Bronchial epithelial cell (primary cell): ENCODE results near the gene JMJD8. TPM values are rescaled to one million over a fixed set of nuclear protein-coding genes. Genes with fewer than 3 reads are reported as not detected.

Experiments used
- DNase-seq: peaks from one replicate; pipeline ENCODE4 v3.0.0-alpha.2; 2010; ENCODE audit warnings: low read depth
- FAIRE-seq: peaks from 2 replicates; lab custom pipeline; 2011; peaks lifted over from hg19 to GRCh38; lab: Jason Lieb, UNC
- H3K27me3 ChIP-seq: 2 replicates; pipeline ENCODE4 v1.5.1; 2011; ENCODE audit warnings: low read length; ENCODE audit not compliant: control insufficient read depth, insufficient read depth
- H3K36me3 ChIP-seq: 2 replicates; pipeline ENCODE4 v1.5.1; 2011; ENCODE audit warnings: low read length; ENCODE audit not compliant: control insufficient read depth, insufficient read depth
- H3K4me3 ChIP-seq: 2 replicates; pipeline ENCODE4 v1.5.1; 2011; ENCODE audit warnings: mild to moderate bottlenecking, low read depth, low read length, control low read depth
- total RNA-seq: library from RNA; depleted of rRNA; stranded (reverse); fragments of >200 nt; gene quantifications from 2 replicates; pipeline ENCODE4 v1.2.1, GENCODE V29; 2014
- TF ChIP-seq, protein P1 (sequence below): IDR thresholded peaks from 2 replicates; pipeline ENCODE4 v1.5.1; 2011; ENCODE audit warnings: mild to moderate bottlenecking, moderate library complexity, low read length, control low read depth, inconsistent platforms; ENCODE audit not compliant: insufficient read depth, severe bottlenecking

JMJD8 gene
- total RNA-seq, 1 donor from 2014 or later = 16.8 TPM

DNA sequence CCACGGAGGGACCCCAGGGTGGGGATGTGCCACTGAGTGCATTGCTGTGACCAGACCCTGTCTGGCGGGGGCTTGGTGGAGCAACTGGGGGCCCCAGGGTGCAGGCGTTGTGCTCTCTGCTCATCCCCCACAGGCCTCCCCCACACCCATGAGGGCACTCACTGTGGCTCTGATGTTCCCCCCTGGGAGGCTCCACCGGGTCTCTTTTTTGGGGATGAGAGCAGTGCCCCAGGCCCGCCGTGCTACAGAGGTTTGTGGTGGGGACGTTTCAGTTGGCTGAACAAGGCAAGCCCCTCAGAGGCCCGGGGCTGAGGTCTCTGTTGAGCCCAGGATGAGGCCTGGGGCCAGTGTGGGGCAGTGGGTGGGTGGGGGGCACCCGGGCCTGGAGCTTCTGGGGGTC lies 39.6 kb upstream of the JMJD8 start:
- Histone ChIP-seq H3K27me3 (no peaks in the 10 kb centered on the region), H3K4me3 (no peak overlapping the region), H3K36me3 (peaks cover 2% of the 10 kb centered on the region)
- TF ChIP-seq, protein P1, sequence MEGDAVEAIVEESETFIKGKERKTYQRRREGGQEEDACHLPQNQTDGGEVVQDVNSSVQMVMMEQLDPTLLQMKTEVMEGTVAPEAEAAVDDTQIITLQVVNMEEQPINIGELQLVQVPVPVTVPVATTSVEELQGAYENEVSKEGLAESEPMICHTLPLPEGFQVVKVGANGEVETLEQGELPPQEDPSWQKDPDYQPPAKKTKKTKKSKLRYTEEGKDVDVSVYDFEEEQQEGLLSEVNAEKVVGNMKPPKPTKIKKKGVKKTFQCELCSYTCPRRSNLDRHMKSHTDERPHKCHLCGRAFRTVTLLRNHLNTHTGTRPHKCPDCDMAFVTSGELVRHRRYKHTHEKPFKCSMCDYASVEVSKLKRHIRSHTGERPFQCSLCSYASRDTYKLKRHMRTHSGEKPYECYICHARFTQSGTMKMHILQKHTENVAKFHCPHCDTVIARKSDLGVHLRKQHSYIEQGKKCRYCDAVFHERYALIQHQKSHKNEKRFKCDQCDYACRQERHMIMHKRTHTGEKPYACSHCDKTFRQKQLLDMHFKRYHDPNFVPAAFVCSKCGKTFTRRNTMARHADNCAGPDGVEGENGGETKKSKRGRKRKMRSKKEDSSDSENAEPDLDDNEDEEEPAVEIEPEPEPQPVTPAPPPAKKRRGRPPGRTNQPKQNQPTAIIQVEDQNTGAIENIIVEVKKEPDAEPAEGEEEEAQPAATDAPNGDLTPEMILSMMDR = no peak
- DNase-seq (no peak), FAIRE-seq (no peak)

DNA sequence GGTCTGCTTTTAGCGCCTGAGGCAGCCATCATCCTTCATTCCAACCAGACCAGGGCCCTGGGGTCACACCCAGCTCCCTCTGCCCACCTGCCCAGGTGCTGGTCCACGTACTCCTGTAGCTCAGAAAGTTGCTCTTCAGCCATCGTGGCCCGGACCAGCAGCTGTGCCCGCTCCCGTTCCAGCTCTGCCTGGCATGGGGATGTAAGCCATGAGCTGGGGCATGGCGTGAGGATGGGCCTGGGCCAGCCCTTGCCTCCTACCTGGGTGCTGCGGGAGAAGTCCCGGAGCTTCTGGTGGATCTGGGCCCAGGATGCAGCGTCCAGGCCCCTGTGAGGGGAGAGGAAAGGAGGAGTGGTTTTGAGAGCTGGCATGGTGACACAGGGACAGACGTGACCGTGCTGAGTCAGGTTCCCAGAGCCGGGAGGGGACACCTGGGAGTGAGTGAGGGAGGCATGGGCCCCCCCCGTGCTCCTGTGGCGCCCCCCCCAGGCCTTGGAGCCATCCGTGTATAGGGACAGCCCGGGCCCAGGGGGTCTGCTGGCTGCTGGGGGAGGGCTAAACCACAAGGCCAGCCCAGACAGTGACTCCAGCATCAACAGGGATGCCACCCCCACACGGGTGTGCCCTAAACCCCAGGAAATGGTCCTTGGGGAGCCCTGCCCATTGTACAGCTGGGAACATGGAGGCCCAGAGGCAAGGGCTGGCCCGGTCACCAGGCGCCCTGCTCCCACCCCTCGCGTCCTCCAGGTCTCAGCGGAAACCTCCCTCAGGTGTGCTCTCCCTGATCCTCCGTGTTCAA lies 38.9 kb upstream of the JMJD8 start:
- no peak for FAIRE-seq
- DNase-seq = no peak
- no peaks in the 10 kb centered on the region for H3K27me3 ChIP-seq
- TF ChIP-seq, protein P1 = no peak
- H3K4me3 ChIP-seq = no peak overlapping the region
- peaks cover 2% of the 10 kb centered on the region for H3K36me3 ChIP-seq

DNA sequence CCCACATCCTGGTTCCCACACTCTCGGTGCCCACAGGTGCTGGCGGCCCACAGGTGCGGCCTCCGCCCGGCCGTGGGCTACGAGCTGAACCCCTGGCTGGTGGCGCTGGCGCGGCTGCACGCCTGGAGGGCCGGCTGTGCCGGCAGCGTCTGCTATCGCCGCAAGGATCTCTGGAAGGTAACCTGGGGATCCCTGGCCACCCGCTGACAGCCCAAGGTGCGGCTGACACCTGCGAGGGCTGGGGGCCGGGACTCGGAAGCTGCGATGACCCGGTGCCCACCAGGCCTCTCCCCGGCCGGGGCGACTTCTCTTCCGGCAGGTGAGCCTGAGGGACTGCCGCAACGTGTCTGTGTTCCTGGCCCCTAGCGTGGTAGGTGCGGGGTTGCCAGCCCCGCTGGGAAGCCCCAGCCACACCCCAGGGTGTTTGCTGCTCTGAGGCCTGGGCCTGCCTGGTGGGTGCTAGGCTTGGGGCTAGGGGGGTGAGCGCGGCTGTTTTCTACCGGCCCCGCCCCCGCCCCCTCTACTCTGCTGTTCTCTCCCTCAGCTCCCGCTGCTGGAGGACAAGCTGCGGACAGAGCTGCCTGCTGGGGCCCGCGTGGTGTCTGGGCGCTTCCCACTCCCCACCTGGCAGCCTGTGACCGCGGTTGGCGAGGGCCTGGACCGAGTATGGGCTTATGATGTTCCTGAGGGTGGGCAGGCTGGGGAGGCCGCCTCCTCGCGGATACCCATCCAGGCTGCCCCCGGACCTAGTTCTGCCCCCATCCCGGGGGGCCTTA lies 37.8 kb upstream of the JMJD8 start:
- Histone ChIP-seq H3K4me3 (peak overlapping the region; percentile 87), H3K27me3 (no peaks in the 10 kb centered on the region), H3K36me3 (peaks cover 2% of the 10 kb centered on the region)
- TF ChIP-seq, protein P1 = no peak
- FAIRE-seq (no peak), DNase-seq (no peak)

DNA sequence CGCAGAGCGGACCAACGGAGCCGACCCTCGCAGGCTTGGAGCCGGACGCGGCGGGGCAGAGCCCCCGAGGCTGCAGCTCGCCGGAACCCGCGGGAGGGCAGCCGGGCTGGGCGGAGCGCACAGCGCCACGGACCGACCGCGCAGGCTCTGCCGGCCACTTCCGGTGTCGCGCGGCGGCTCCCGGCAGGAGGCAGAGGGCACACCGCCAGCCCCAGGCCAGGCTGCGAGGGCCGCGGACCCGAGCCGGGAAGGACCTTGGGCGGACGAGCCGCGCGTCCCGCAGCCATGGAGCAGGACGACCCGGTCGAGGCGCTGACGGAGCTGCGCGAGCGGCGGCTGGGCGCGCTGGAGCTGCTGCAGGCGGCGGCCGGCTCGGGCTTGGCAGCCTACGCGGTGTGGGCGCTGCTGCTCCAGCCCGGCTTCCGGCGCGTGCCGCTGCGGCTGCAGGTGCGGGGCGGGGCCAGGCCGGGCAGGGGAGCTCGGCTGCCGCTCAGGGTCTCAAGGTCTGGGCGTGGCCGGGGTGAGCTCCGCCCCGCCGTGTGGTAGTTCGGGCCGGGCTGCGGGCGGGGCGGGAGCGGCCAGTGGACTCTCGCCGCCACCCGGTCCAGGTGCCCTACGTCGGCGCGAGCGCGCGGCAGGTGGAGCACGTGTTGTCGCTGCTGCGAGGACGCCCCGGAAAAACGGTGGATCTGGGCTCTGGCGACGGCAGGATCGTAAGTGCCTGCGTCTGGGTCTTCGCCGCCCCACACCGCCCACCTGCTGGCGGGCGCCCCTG lies 37.0 kb upstream of the JMJD8 start, which contains the start of gene ANTKMT:
Gene ANTKMT (plus strand): TSS at position 157 of the 775 bp plus-strand sequence. CDS start 129 bp downstream, at position 286.
- DNase-seq = peak; percentile 51
- FAIRE-seq = no peak
- H3K36me3 ChIP-seq = peaks cover 2% of the 10 kb centered on the region
- peak within 1 kb of the TSS; percentile 87 for H3K4me3 ChIP-seq
- TF ChIP-seq, protein P1 = peak; percentile 10
- H3K27me3 ChIP-seq = no peaks in the 10 kb centered on the region

DNA sequence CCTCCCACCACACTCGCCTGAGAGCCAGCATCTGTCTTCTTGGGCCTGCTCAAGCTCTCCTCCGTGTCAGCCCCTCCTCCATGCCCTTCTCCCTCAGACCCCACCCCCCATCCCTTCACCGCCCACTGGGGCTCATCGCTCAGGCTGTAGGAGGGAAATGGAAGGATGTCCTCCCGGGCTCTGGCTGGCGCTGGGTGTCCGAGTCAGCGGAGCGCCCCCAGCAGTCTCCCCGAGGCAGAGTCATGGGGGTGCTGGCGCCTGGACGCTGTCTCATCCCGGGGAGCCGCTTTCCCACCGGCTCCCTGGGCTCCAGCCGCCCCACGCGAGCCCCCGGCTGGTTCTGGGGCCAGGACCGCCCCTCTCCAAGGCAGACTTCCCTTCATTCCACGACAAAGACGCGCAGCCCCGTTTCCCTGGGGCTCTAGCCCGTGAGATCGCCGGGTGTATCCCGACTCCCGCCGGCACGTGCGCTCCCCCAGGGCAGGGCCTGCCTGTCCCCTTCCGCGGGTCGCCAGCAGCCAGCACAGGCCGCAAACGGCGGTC lies 36.4 kb upstream of the JMJD8 start:
- FAIRE-seq = no peak
- TF ChIP-seq, protein P1 = peak; percentile 21
- Histone ChIP-seq H3K27me3 (no peaks in the 10 kb centered on the region), H3K36me3 (peaks cover 2% of the 10 kb centered on the region), H3K4me3 (peak overlapping the region; percentile 87)
- DNase-seq = no peak
